Astrocyte (in vitro differentiated cells and primary cell): ENCODE measurements around the gene SCARF1.

Experiments used
- EZH2 ChIP-seq: IDR thresholded peaks from 2 replicates; pipeline ENCODE4 v1.6.1; 2012; ENCODE audit warnings: mild to moderate bottlenecking, low read length, inconsistent platforms; ENCODE audit not compliant: insufficient read depth
- TF ChIP-seq, protein P1 (sequence below): IDR thresholded peaks from 2 replicates; pipeline ENCODE4 v1.5.1; 2011; ENCODE audit warnings: low read depth, mild to moderate bottlenecking, inconsistent platforms, low read length, moderate library complexity; ENCODE audit not compliant: insufficient read depth

DNA sequence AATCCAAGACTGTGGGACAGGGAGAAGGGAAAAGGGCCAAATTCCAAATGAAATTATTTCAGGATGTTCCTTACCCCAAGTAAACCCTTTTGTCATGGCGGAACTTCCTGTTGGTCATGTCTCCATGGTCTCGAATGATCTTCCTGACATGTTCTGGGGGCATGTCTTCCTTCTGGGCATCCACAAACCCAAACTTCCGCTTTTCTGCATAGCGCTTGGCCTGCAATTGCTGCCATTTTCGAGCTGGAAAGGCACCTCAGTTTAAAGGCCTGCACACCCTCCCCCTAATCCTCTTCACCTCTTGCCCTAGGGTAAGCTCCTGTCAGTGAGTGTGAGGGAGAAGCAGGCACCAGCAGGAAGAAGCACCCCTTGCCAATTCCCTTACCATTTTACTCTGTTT is 37.9 kb upstream of the SCARF1 start:
- TF ChIP-seq, protein P1, sequence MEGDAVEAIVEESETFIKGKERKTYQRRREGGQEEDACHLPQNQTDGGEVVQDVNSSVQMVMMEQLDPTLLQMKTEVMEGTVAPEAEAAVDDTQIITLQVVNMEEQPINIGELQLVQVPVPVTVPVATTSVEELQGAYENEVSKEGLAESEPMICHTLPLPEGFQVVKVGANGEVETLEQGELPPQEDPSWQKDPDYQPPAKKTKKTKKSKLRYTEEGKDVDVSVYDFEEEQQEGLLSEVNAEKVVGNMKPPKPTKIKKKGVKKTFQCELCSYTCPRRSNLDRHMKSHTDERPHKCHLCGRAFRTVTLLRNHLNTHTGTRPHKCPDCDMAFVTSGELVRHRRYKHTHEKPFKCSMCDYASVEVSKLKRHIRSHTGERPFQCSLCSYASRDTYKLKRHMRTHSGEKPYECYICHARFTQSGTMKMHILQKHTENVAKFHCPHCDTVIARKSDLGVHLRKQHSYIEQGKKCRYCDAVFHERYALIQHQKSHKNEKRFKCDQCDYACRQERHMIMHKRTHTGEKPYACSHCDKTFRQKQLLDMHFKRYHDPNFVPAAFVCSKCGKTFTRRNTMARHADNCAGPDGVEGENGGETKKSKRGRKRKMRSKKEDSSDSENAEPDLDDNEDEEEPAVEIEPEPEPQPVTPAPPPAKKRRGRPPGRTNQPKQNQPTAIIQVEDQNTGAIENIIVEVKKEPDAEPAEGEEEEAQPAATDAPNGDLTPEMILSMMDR: no peak
- TF ChIP-seq EZH2: no peak
